Transverse colon (tissue), 4 donors: ENCODE results near the gene L3MBTL4. TPM values are rescaled to one million over a fixed set of nuclear protein-coding genes. Genes with fewer than 3 reads are reported as not detected.
A peak's percentile ranks its signal among the peaks of the same experiment; 100 is the strongest.

ENCODE experiments used
- DNase-seq: peaks from one replicate; pipeline ENCODE4 v3.0.0-alpha.2; 2019
- H3K27ac ChIP-seq, 4 donors: fragments of 200-600 bp; sonication (generic); 2 replicates each; pipeline ENCODE4 v1.5.1; 2016 to 2018; ENCODE audit warnings: inconsistent platforms in 4 of 4
- H3K27me3 ChIP-seq: fragments of 200-600 bp; sonication (generic); 2 replicates; pipeline ENCODE4 v1.5.1; 2017; ENCODE audit warnings: inconsistent platforms
- H3K36me3 ChIP-seq, 4 donors: fragments of 200-600 bp; sonication (generic); 2 replicates each; pipeline ENCODE4 v1.5.1; 2017 to 2019; ENCODE audit warnings: inconsistent platforms in 4 of 4
- H3K4me1 ChIP-seq, 4 donors: fragments of 200-600 bp; sonication (generic); 2 replicates each; pipeline ENCODE4 v1.5.1; 2017 to 2020; ENCODE audit warnings: inconsistent platforms in 4 of 4
- H3K4me3 ChIP-seq, 4 donors: fragments of 200-600 bp; sonication (generic); 1 replicate in 1 of 4; 2 replicates in 3 of 4; pipeline versions ENCODE4 v1.5.1 to v1.6.1; 2017 to 2019; ENCODE audit warnings: inconsistent platforms in 4 of 4
- H3K9me3 ChIP-seq, 2 donors: fragments of 200-600 bp; sonication (generic); 2 replicates each; pipeline ENCODE4 v1.5.1; 2017 to 2019; ENCODE audit warnings: inconsistent platforms in 2 of 2
- CTCF ChIP-seq, 5 experiments: fragments of 200-600 bp in 3 of 5; fragments of 450-650 bp in 2 of 5; sonication (generic) in 3 of 5; IDR thresholded peaks; 1 replicate in 2 of 5; 2 replicates in 3 of 5; pipeline ENCODE4 v1.5.1; 2016 to 2017; ENCODE audit warnings: antibody characterized with exemption in 5 of 5, inconsistent platforms in 3 of 5, mild to moderate bottlenecking in 2 of 5, moderate library complexity in 1 of 5
- EP300 ChIP-seq: sonication (generic); formaldehyde crosslinking; IDR thresholded peaks from one replicate; pipeline ENCODE4 v1.6.1; 2017; ENCODE audit warnings: antibody characterized with exemption, low read depth
- POLR2A ChIP-seq: fragments of 450-650 bp; IDR thresholded peaks from one replicate; pipeline ENCODE4 v1.6.1; 2016; ENCODE audit warnings: antibody characterized with exemption, mild to moderate bottlenecking, moderate library complexity
- POLR2AphosphoS5 ChIP-seq, 3 donors: sonication (generic); formaldehyde crosslinking; IDR thresholded peaks; one replicate each; pipeline ENCODE4 v1.6.1; 2016; ENCODE audit warnings: antibody characterized with exemption in 3 of 3
- WGBS, 2 donors: methylation state at CpG; one replicate each; pipeline ENCODE4 v1.1.5; 2018; ENCODE audit warnings: low coverage in 1 of 2; 5-methylcytosine and 5-hydroxymethylcytosine counted together
- in situ Hi-C, 4 donors: fragments of 200-750 bp; cut with MboI; loops; one replicate each; pipeline versions ENCODE4 v1.15.0 to v1.15.1; 2017; ENCODE audit warnings: low sequenced_read_pairs in 3 of 4, low pct_ligation_motif_present in 1 of 4, low pct_unique_long_range_greater_than_20kb in 1 of 4
- intact Hi-C: fragments of 100-400 bp; cut with DNase I; formaldehyde crosslinking; loops from one replicate; pipeline ENCODE4 v1.15.1; 2023; ENCODE audit warnings: low total_unique reads
- total RNA-seq, 4 donors: library from RNA; depleted of rRNA; stranded (reverse); fragments of >200 nt; gene quantifications; one replicate each; pipeline ENCODE4 v1.1.0, GENCODE V29; 2016

L3MBTL4 gene
- total RNA-seq, 4 donors from 2014 or later: 0.20 to 4.9 (median 2.9) TPM

- DNase-seq: no peak
- intact Hi-C loops: no loop called here
Measured at GRCh38 chr18:6423289-6423688, 8.6 kb upstream of the L3MBTL4 start.

GRCh38 chr18:6414118-6414722 is 491 bp downstream of the L3MBTL4 start:
- H3K4me3 ChIP-seq: peak overlapping the region; percentile 77 to 96 (median 88)
- in situ Hi-C loops (no loop called here), intact Hi-C loops (no loop called here)
- H3K27ac ChIP-seq: peak overlapping the region; percentile 80 to 89 (median 84)
- no peaks in the 10 kb centered on the region for H3K36me3 ChIP-seq
- WGBS, 2 donors: 8% methylated on average over 43 of the region's 68 CpGs; no CpG with 5 or more reads in 1 of the 2 donors
- no peak for TF ChIP-seq POLR2AphosphoS5 (IDR thresholded peaks at IDR 0.05)
- peak in 2 of 5 experiments; percentile 18 to 34 for TF ChIP-seq CTCF (IDR thresholded peaks at IDR 0.05)
- peak; percentile 29 for TF ChIP-seq POLR2A
- peak; percentile 83 for DNase-seq
- peaks cover 0 to 10% (median 8%) of the 10 kb centered on the region in 4 donors for H3K4me1 ChIP-seq
- no peaks in the 10 kb centered on the region for H3K9me3 ChIP-seq
- no peaks in the 10 kb centered on the region for H3K27me3 ChIP-seq

More at GRCh38 chr18:6423289-6423688, 8.6 kb upstream of the L3MBTL4 start:
- Histone ChIP-seq H3K9me3 (no peaks in the 10 kb centered on the region), H3K4me1 (no peaks in the 10 kb centered on the region), H3K36me3 (no peaks in the 10 kb centered on the region), H3K27ac (no peak overlapping the region), H3K27me3 (no peaks in the 10 kb centered on the region), H3K4me3 (no peak overlapping the region)
- in situ Hi-C loops: no loop called here
- WGBS, 2 donors: 65 to 68% methylated on average over 5 of the region's 5 CpGs
- TF ChIP-seq POLR2AphosphoS5 (IDR thresholded peaks at IDR 0.05): no peak
- TF ChIP-seq EP300: no peak
- no peak for TF ChIP-seq POLR2A
- no peak for TF ChIP-seq CTCF (IDR thresholded peaks at IDR 0.05)

GRCh38 chr18:6413579-6414117 is 1.1 kb downstream of the L3MBTL4 start:
- Histone ChIP-seq H3K4me1 (peaks cover 0 to 10% (median 8%) of the 10 kb centered on the region in 4 donors), H3K4me3 (peak overlapping the region; percentile 77 to 96 (median 88)), H3K36me3 (no peaks in the 10 kb centered on the region), H3K9me3 (no peaks in the 10 kb centered on the region), H3K27ac (peak overlapping the region; percentile 80 to 89 (median 84)), H3K27me3 (no peaks in the 10 kb centered on the region)
- intact Hi-C loops (no loop called here), in situ Hi-C loops (no loop called here)
- DNase-seq: no peak
- TF ChIP-seq CTCF (IDR thresholded peaks at IDR 0.05): no peak
- no peak for TF ChIP-seq EP300
- TF ChIP-seq POLR2AphosphoS5 (IDR thresholded peaks at IDR 0.05): no peak
- no peak for TF ChIP-seq POLR2A
- WGBS, 2 donors: 37 to 100% methylated on average over 1 to 25 of the region's 25 CpGs

- 81 to 92% methylated on average over 3 of the region's 3 CpGs for WGBS, 2 donors
- H3K27ac ChIP-seq: peak overlapping the region in 1 of 4 donors; percentile 80
- no peak overlapping the region for H3K4me3 ChIP-seq
- H3K9me3 ChIP-seq: no peaks in the 10 kb centered on the region
- intact Hi-C loops (no loop called here), in situ Hi-C loops (no loop called here)
- DNase-seq: no peak
- peaks cover 0 to 10% (median 8%) of the 10 kb centered on the region in 4 donors for H3K4me1 ChIP-seq
- no peaks in the 10 kb centered on the region for H3K36me3 ChIP-seq
- H3K27me3 ChIP-seq: no peaks in the 10 kb centered on the region
- TF ChIP-seq POLR2A (no peak), CTCF (IDR thresholded peaks at IDR 0.05) (no peak), EP300 (no peak), POLR2AphosphoS5 (IDR thresholded peaks at IDR 0.05) (no peak)
Measured at GRCh38 chr18:6412933-6413472, 1.7 kb downstream of the L3MBTL4 start.
